H1 (cell line): Measurements from ENCODE around the gene TSPAN4. TPM values are rescaled to one million over a fixed set of nuclear protein-coding genes. Genes with fewer than 3 reads are reported as not detected.

Source experiments
- ATF2 ChIP-seq: IDR thresholded peaks from 2 replicates; pipeline ENCODE4 v1.6.1; 2012; ENCODE audit warnings: low read length, inconsistent platforms
- CBX5 ChIP-seq: fragments of 300-800, 300-1000 bp; sonication (generic); IDR thresholded peaks from 2 replicates; pipeline ENCODE4 v1.7.1; 2016; ENCODE audit warnings: antibody characterized with exemption, low read length, low read depth
- CTBP2 ChIP-seq: IDR thresholded peaks from 2 replicates; pipeline ENCODE4 v1.7.0; 2011; ENCODE audit warnings: borderline replicate concordance, mild to moderate bottlenecking, moderate library complexity, mixed read lengths, low read length; ENCODE audit not compliant: insufficient read depth, insufficient read length
- EZH2 ChIP-seq: fragments of 200-600 bp; sonication (generic); IDR thresholded peaks from 2 replicates; pipeline ENCODE4 v1.7.1; 2012; ENCODE audit warnings: low read depth, mild to moderate bottlenecking, moderate library complexity, low read length, inconsistent platforms; ENCODE audit not compliant: severe bottlenecking
- GABPA ChIP-seq: IDR thresholded peaks from 2 replicates; pipeline ENCODE4 v1.6.1; 2011; ENCODE audit warnings: mild to moderate bottlenecking, low read length, moderate library complexity, borderline replicate concordance; ENCODE audit not compliant: insufficient read depth
- KDM5A ChIP-seq: fragments of 200-600 bp; IDR thresholded peaks from 2 replicates; pipeline ENCODE4 v1.7.1; 2012; ENCODE audit warnings: mild to moderate bottlenecking, low read length, inconsistent platforms, mixed read lengths
- POLR2AphosphoS5 ChIP-seq: IDR thresholded peaks from 2 replicates; pipeline ENCODE4 v1.6.1; 2011; ENCODE audit warnings: low read depth, low read length
- RAD21 ChIP-seq, 2 experiments: IDR thresholded peaks in 1 of 2; conservative IDR thresholded peaks in 1 of 2; 2 replicates each; pipeline ENCODE4 v1.6.1; 2011; ENCODE audit warnings: low read depth in 2 of 2, low read length in 2 of 2, improper control_type of control experiment in 1 of 2, inconsistent platforms in 1 of 2, mild to moderate bottlenecking in 1 of 2, moderate library complexity in 1 of 2
- RXRA ChIP-seq: IDR thresholded peaks from 2 replicates; pipeline ENCODE4 v1.6.1; 2011; ENCODE audit warnings: low read depth, mild to moderate bottlenecking, low read length, moderate library complexity; ENCODE audit not compliant: insufficient read depth
- SAP30 ChIP-seq: fragments of 300-600 bp; sonication (generic); IDR thresholded peaks from 2 replicates; pipeline ENCODE4 v1.7.1; 2012; ENCODE audit warnings: low read length, moderate library complexity, mild to moderate bottlenecking, inconsistent platforms; ENCODE audit not compliant: insufficient read depth, insufficient replicate concordance
- SIN3A ChIP-seq, 2 experiments: IDR thresholded peaks in 1 of 2; conservative IDR thresholded peaks in 1 of 2; 2 replicates each; pipeline ENCODE4 v1.6.1; 2011 to 2012; ENCODE audit warnings: low read length in 2 of 2, improper control_type of control experiment in 1 of 2, low read depth in 1 of 2, mild to moderate bottlenecking in 1 of 2
- SIRT6 ChIP-seq: IDR thresholded peaks from one replicate; pipeline ENCODE4 v1.7.1; 2012; ENCODE audit warnings: low read length, inconsistent platforms
- SIX5 ChIP-seq: IDR thresholded peaks from 2 replicates; pipeline ENCODE4 v1.6.1; 2011; ENCODE audit warnings: mild to moderate bottlenecking, low read depth, low read length
- SP4 ChIP-seq: IDR thresholded peaks from 2 replicates; pipeline ENCODE4 v1.6.1; 2012; ENCODE audit warnings: low read length, inconsistent platforms
- TAF1 ChIP-seq: IDR thresholded peaks from 2 replicates; pipeline ENCODE4 v1.6.1; 2011; ENCODE audit warnings: mild to moderate bottlenecking, low read depth, low read length
- TEAD4 ChIP-seq: IDR thresholded peaks from 2 replicates; pipeline ENCODE4 v1.6.1; 2012; ENCODE audit warnings: low read depth, low read length, inconsistent platforms, mixed read lengths
- USF2 ChIP-seq: IDR thresholded peaks from 2 replicates; pipeline ENCODE4 v1.6.1; 2011; ENCODE audit warnings: low read length, improper control_type of control experiment
- polyA plus RNA-seq, 7 experiments: library from polyadenylated mRNA; depleted of rRNA in 3 of 7; stranded (reverse) in 5 of 7; unstranded in 2 of 7; fragments of >200 nt in 5 of 7; fragments of 200-250 nt in 2 of 7; gene quantifications; 1 replicate in 5 of 7; 2 replicates in 1 of 7; 4 replicates in 1 of 7; pipeline versions ENCODE4 v1.2.1 to v1.2.3, GENCODE V29; 2011 to 2013; ENCODE audit warnings: missing spikeins in 2 of 7, mixed read lengths in 2 of 7
- total RNA-seq: library from RNA; stranded (reverse); fragmentation: NEBNext Ultra II Directional; extraction: Animal tissue kit (Norgen Biotek cat#: 25700); gene quantifications from 2 replicates; pipeline ENCODE4 v1.2.1, GENCODE V29; 2021
- TF ChIP-seq, protein P1 (sequence below): IDR thresholded peaks from 2 replicates; pipeline ENCODE4 v1.6.1; 2012; ENCODE audit warnings: inconsistent platforms
- TF ChIP-seq, protein P2 (sequence below): IDR thresholded peaks from 2 replicates; pipeline ENCODE4 v1.6.1; 2012; ENCODE audit warnings: inconsistent platforms

TSPAN4 gene
- total and polyA plus RNA-seq, 2 of the 8 experiments (the other 6 are each of a cell fraction or from before 2014, with no cell fraction given) = 74.1 to 145 TPM

DNA sequence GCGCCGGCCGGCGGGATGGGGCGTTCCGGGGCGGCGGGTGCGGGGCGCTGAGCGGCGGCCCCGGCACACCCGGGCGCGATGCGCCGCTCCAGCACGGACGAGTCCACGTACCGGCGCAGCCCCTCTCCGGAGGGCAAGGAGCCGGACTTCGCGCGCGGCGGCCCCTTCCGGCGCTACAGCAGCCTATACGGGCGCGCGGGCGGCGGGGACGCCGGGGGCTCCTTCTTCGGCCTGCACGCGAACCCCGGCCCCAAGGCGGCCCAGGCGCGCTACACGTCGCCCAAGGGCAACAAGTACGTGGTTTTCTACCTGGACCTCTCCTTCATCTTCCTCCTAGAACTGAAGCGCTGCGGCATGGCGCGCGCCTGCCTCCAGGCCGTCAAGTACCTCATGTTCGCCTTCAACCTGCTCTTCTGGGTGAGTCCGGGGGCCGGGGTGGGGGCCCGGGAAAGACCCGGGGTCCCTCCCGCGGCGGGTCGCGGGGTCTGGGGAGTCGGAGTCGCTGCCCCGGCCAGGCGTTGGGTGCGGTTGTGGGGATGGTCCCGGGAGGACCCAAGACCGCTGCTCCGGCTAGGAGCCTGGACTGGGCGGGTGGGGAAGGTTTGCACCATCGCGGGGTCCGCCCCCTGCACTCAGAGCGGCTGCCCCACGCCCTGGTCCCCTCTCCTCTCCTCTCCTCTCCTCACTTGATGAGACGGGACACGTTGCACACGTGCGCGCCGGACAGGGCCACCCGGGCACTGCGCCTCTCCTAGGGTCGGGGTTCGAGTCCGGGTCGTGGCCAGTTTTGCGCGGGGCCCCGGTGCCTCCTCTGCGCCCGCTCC is 7.5 kb downstream of the TSPAN4 start (continued):
- TF ChIP-seq SIN3A (conservative IDR thresholded peaks at IDR 0.05 in 1 of 2, IDR thresholded peaks at IDR 0.05 in 1 of 2; ENCODE audit: low read depth in 1 of 2, low read length in 2 of 2) = 0 out of 4 replicates have a peak, but pooled peaks of 1 of the 2 experiments have one; percentile 61
- TF ChIP-seq, protein P1, sequence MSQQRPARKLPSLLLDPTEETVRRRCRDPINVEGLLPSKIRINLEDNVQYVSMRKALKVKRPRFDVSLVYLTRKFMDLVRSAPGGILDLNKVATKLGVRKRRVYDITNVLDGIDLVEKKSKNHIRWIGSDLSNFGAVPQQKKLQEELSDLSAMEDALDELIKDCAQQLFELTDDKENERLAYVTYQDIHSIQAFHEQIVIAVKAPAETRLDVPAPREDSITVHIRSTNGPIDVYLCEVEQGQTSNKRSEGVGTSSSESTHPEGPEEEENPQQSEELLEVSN = no peak
- no peak for TF ChIP-seq RAD21 (IDR thresholded peaks at IDR 0.05 in 1 of 2, conservative IDR thresholded peaks at IDR 0.05 in 1 of 2; ENCODE audit: low read depth in 2 of 2, low read length in 2 of 2)
- TF ChIP-seq POLR2AphosphoS5 = no peak
- TF ChIP-seq USF2 = no peak
- no peak for TF ChIP-seq SIX5
- TF ChIP-seq ATF2 = no peak
- no peak for TF ChIP-seq SAP30
- TF ChIP-seq EZH2 = no peak
- TF ChIP-seq CTBP2 = no peak
- TF ChIP-seq KDM5A = no peak
- TF ChIP-seq SP4 = no peak
- no peak for TF ChIP-seq SIRT6
- TF ChIP-seq GABPA = no peak; the same call in 1 of the 2 replicates
- TF ChIP-seq TAF1 = 0 out of 2 replicates have a peak, but pooled peaks have one; percentile 4
- no peak for TF ChIP-seq RXRA
- TF ChIP-seq, protein P2, sequence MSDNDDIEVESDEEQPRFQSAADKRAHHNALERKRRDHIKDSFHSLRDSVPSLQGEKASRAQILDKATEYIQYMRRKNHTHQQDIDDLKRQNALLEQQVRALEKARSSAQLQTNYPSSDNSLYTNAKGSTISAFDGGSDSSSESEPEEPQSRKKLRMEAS = no peak; the same call in 1 of the 2 replicates
- TF ChIP-seq TEAD4 = no peak
- TF ChIP-seq CBX5 = no peak
